Suprapubic skin (tissue), 4 donors: Measurements from ENCODE around the gene BAHD1. TPM values are rescaled to one million over a fixed set of nuclear protein-coding genes. Genes with fewer than 3 reads are reported as not detected.

Source experiments
- DNase-seq, 2 donors: peaks; one replicate each; pipeline ENCODE4 v3.0.0-alpha.2; 2019; ENCODE audit warnings: low spot score in 2 of 2
- H3K27ac ChIP-seq: fragments of 200-600 bp; sonication (generic); one replicate; pipeline ENCODE4 v1.5.1; 2019
- H3K27me3 ChIP-seq: fragments of 200-600 bp; sonication (generic); one replicate; pipeline ENCODE4 v1.5.1; 2019
- H3K36me3 ChIP-seq: fragments of 200-600 bp; sonication (generic); one replicate; pipeline ENCODE4 v1.5.1; 2019
- H3K4me1 ChIP-seq: fragments of 200-600 bp; sonication (generic); one replicate; pipeline ENCODE4 v1.5.1; 2019
- H3K4me3 ChIP-seq: fragments of 200-600 bp; sonication (generic); one replicate; pipeline ENCODE4 v1.5.1; 2019; ENCODE audit warnings: mild to moderate bottlenecking
- H3K9me3 ChIP-seq: fragments of 200-600 bp; sonication (generic); one replicate; pipeline ENCODE4 v1.5.1; 2019
- EP300 ChIP-seq: sonication (generic); formaldehyde crosslinking; IDR thresholded peaks from one replicate; pipeline ENCODE4 v1.6.1; 2017; ENCODE audit warnings: antibody characterized with exemption
- POLR2A ChIP-seq, 2 donors: fragments of 450-650 bp; IDR thresholded peaks; one replicate each; pipeline ENCODE4 v1.6.1; 2017; ENCODE audit warnings: antibody characterized with exemption in 2 of 2, mild to moderate bottlenecking in 2 of 2, moderate library complexity in 2 of 2
- POLR2AphosphoS5 ChIP-seq, 3 donors: sonication (generic); formaldehyde crosslinking; IDR thresholded peaks; one replicate each; pipeline ENCODE4 v1.6.1; 2017; ENCODE audit warnings: antibody characterized with exemption in 3 of 3
- WGBS: methylation state at CpG from one replicate; pipeline ENCODE4 v1.1.5; 2018; 5-methylcytosine and 5-hydroxymethylcytosine counted together
- total RNA-seq, 4 donors: library from RNA; depleted of rRNA; stranded (reverse); fragments of >200 nt; gene quantifications; one replicate each; pipeline ENCODE4 v1.1.0, GENCODE V29; 2016
- TF ChIP-seq, protein P1 (sequence below), 2 donors: fragments of 200-600 bp in 1 of 2; fragments of 450-650 bp in 1 of 2; sonication (generic) in 1 of 2; IDR thresholded peaks; one replicate each; pipeline ENCODE4 v1.5.1; 2016 to 2019; ENCODE audit warnings: antibody characterized with exemption in 2 of 2, mild to moderate bottlenecking in 1 of 2, moderate library complexity in 1 of 2

The BAHD1 gene
- total RNA-seq, 4 donors from 2014 or later: 16.8 to 24.6 (median 19.2) TPM

- H3K9me3 ChIP-seq: no peaks in the 10 kb centered on the region
- peaks cover 6% of the 10 kb centered on the region for H3K4me1 ChIP-seq
- H3K4me3 ChIP-seq: no peak overlapping the region
- no peaks in the 10 kb centered on the region for H3K36me3 ChIP-seq
- no peak for DNase-seq
- peaks cover 2% of the 10 kb centered on the region for H3K27me3 ChIP-seq
- 38% methylated on average over 10 of the region's 10 CpGs for WGBS
- H3K27ac ChIP-seq: no peak overlapping the region
- TF ChIP-seq EP300 (no peak), POLR2A (IDR thresholded peaks at IDR 0.05) (no peak), POLR2AphosphoS5 (IDR thresholded peaks at IDR 0.05) (no peak)
- TF ChIP-seq, protein P1, sequence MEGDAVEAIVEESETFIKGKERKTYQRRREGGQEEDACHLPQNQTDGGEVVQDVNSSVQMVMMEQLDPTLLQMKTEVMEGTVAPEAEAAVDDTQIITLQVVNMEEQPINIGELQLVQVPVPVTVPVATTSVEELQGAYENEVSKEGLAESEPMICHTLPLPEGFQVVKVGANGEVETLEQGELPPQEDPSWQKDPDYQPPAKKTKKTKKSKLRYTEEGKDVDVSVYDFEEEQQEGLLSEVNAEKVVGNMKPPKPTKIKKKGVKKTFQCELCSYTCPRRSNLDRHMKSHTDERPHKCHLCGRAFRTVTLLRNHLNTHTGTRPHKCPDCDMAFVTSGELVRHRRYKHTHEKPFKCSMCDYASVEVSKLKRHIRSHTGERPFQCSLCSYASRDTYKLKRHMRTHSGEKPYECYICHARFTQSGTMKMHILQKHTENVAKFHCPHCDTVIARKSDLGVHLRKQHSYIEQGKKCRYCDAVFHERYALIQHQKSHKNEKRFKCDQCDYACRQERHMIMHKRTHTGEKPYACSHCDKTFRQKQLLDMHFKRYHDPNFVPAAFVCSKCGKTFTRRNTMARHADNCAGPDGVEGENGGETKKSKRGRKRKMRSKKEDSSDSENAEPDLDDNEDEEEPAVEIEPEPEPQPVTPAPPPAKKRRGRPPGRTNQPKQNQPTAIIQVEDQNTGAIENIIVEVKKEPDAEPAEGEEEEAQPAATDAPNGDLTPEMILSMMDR (IDR thresholded peaks at IDR 0.05): no peak
These were observed 10.4 kb upstream of the BAHD1 start for GRCh38 chr15:40430271-40430805.

DNA sequence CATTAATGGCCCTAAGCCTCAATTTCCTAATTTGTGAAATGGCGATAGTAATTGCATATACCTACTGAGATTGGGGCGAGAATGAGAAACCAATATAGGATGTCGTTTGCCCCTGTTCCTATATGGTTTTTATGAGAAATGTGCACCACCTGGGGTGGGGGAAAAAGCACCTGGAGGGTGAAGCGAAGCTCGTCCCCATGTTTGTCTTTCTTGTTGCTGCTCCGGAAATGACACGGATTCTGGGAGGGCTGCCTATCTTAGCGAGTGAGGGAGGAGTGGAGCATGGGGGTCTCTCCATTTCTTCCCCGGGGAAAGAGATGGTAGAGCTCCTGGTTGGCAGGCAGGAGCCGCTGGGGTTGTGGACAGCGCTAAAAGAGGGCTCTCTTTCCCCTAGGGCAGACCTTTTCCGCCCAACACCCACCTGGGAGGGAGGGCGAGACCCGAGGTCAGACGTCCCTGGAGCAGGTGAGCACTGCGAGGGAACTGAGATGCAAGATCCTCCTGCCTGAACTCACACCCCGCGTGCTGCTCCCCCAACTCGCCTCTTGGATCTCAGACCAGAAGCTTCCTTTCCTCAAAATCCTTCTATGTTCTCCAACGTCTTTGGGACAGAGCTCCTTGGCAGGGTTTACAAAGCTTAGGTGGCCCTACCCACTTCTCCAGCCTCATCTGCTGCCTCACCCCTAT is 5.6 kb upstream of the BAHD1 start:
- WGBS: 74% methylated on average over 17 of the region's 20 CpGs
- Histone ChIP-seq H3K27ac (no peak overlapping the region), H3K4me3 (no peak overlapping the region), H3K4me1 (peaks cover 43% of the 10 kb centered on the region), H3K36me3 (no peaks in the 10 kb centered on the region), H3K9me3 (no peaks in the 10 kb centered on the region), H3K27me3 (peaks cover 26% of the 10 kb centered on the region)
- DNase-seq: no peak
- TF ChIP-seq POLR2A (IDR thresholded peaks at IDR 0.05) (no peak), POLR2AphosphoS5 (IDR thresholded peaks at IDR 0.05) (no peak), EP300 (no peak)
- TF ChIP-seq, protein P1 (IDR thresholded peaks at IDR 0.05): no peak

DNA sequence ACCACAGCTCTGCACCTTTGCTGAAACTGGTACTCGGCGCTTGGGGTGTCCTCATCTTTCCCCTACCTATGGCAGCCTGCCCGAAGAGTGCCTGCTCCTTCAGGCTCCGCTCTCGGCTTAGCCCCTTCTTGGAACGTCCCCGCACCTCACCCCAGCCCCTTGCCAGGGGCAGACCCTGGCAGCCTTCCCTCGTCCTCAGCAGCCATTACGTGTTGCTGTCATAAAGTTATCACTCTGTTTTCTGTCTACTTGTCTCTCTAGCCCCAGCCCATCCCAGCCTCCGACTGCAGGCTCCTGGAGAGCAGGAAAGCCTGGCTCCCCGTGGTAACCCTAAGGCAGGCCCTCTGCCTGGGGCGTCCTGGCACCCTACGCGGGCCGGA is 5.1 kb upstream of the BAHD1 start:
- Histone ChIP-seq H3K27me3 (peaks cover 26% of the 10 kb centered on the region), H3K27ac (no peak overlapping the region), H3K9me3 (no peaks in the 10 kb centered on the region), H3K4me3 (peak overlapping the region; percentile 49), H3K36me3 (no peaks in the 10 kb centered on the region), H3K4me1 (peaks cover 46% of the 10 kb centered on the region)
- DNase-seq: no peak
- TF ChIP-seq, protein P1 (IDR thresholded peaks at IDR 0.05): no peak
- TF ChIP-seq POLR2AphosphoS5 (IDR thresholded peaks at IDR 0.05): no peak
- TF ChIP-seq EP300: no peak
- TF ChIP-seq POLR2A (IDR thresholded peaks at IDR 0.05): no peak
- WGBS: 9% methylated on average over 11 of the region's 15 CpGs

DNA sequence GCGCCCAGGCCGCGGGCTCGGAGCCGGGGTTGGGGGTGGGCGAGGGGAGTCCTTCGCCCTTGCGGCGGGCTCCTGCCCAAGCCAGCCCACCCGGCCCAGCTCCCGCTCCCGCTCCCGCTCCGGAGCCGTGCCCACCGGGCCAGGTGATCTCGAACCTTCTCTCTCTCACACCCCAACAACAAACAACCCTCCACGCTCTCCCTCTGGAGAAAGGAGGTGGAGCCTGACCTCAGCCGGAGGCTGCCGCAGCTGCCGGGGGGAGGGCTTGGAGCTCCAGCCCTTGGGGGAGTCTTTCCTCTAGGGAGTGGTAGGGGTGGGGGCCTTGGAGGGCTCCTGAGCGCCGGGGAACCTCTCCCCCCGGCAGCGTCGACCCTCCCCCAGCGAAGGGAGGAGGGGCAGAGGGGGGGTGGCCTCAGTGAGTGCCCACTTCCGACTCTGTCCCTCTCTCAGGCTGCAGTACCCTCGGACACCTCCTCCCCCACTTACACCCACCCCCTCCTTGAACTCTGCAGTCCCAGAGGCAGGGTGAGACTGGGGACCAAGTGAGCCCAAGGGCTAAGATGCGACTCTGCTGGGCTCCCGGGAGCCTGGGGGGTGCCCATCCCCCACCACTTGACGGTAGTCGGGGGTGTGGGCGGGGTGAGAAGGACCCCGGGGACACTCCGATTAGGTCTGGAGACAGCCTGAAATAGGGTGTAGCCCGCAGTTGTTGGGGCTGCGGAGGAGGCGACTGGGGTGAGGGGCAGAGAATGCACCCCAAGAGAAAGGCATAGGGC is 4.4 kb upstream of the BAHD1 start:
- Histone ChIP-seq H3K27ac (no peak overlapping the region), H3K9me3 (no peaks in the 10 kb centered on the region), H3K4me3 (peak overlapping the region; percentile 49), H3K36me3 (no peaks in the 10 kb centered on the region), H3K4me1 (peaks cover 46% of the 10 kb centered on the region), H3K27me3 (peaks cover 26% of the 10 kb centered on the region)
- DNase-seq: no peak
- under 1% methylated on average over 34 of the region's 39 CpGs for WGBS
- TF ChIP-seq POLR2AphosphoS5 (IDR thresholded peaks at IDR 0.05) (no peak), EP300 (no peak), POLR2A (IDR thresholded peaks at IDR 0.05) (no peak)
- TF ChIP-seq, protein P1 (IDR thresholded peaks at IDR 0.05): no peak
